SH-SY5Y (cell line): Measurements from ENCODE around the gene RNF26.

ENCODE experiments used
- GATA2 ChIP-seq: IDR thresholded peaks from 2 replicates; pipeline ENCODE4 v1.6.1; 2011; ENCODE audit warnings: mild to moderate bottlenecking, low read depth, low read length
- GATA3 ChIP-seq: IDR thresholded peaks from 2 replicates; pipeline ENCODE4 v1.6.1; 2011; ENCODE audit warnings: low read depth, mild to moderate bottlenecking, low read length, moderate library complexity

Gene RNF26

DNA sequence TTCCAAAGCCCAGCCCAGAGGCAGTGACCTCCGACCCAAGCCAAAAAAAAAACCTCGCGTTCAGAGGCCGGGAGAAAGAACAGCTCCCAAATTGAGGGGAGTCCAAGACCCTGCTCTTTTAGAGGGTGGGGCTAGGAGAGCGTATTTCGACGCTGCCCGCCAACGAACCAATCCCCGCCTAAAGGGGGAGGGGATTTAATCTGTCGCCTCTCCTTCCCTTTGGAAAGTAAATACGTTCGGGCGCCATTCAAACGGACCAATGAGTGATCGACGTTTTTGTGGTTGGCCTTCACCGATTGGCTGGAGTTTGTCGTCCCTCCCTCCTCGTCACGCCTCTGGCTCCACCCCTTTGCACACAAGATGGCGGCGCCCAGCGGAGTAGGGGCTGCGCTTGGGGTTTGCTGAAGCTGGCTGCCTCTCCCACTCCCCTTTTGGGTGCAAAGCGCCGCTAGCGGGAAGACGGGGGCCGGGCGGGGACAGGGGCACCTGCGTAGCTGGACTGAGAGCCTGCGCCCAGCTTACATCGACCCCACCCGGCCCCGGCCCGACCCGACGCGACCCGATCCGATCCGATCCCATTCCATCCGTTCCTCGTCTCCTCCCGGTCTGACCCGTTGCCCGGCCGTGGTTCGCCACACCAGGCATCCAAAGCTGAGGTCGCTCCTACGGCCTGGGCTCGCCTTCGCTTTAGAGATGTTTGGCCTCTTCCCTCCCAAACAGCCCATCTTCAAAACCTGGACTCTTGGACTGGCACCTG is at the start of gene RNF26:
Gene RNF26 (plus strand): TSS at position 354 of the 757 bp plus-strand sequence. CDS start 596 bp downstream, outside the sequence.
- TF ChIP-seq GATA3 (no peak), GATA2 (no peak)

DNA sequence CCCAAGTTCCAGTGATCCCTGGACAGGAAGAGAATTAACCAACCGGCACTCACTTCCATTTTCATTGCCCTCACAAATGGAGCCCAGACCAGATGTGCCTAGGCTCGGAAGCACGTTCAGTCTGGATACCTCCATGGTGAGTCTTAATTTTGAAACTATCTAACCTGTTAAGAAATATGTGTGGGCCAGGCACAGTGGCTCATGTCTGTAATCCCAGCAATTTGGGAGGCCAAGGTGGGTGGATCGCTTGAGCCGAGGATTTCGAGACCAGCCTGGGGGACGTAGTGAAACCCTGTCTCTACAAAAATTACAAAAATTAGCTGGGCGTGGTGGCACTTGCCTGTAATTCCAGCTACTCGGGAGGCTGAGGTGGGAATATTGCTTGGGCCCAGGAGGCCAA is 48.9 kb upstream of the RNF26 start:
- no peak for TF ChIP-seq GATA3
- TF ChIP-seq GATA2, result no peak

DNA sequence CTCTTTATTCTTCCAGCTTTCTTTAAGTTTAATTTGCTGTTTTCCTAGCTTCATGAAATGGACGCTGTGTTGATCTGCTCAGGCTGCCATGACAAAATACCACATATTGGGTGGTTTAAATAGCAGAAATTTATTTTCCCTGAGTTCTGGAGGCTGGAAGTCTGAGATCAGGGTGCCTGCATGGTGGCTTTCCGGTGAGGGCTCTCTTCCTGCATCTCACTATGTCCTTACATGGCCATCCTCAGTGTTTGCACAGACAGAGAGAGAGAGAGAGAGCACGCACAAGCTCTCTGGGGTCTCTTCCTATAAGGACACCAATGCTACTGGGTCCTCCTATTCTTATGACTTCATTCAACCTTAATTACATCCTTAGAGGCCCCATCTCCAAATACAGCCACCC is 46.1 kb upstream of the RNF26 start:
- TF ChIP-seq GATA2 (no peak), GATA3 (no peak)

DNA sequence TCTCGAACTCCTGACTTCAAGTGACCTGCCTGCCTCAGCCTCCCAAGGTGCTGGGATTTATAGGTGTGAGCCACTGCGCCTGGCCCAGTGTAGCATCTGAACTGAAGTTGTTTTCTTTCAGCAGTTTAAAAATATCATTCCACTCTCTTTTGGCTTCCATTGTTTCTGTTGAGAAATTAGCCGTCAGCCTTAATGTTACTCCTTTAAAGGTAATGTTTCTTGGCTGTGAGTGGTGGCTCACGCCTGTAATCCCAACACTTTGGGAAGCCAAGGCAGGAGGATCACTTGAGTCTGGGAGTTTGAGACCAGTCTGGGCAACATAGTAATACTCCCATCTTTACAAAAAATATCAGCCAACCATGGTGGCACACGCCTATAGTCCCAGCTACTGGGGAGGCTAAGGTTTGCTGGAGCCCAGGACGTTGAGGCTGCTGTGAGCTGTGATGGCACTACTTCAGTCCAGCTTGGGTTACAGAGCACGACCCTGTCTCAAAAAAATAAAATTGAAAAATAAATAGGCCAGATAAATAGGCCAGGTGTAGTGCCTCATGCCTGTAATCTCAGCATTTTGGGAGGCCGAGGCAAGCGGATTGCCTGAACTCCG is 43.3 kb upstream of the RNF26 start:
- no peak for TF ChIP-seq GATA2
- no peak for TF ChIP-seq GATA3

DNA sequence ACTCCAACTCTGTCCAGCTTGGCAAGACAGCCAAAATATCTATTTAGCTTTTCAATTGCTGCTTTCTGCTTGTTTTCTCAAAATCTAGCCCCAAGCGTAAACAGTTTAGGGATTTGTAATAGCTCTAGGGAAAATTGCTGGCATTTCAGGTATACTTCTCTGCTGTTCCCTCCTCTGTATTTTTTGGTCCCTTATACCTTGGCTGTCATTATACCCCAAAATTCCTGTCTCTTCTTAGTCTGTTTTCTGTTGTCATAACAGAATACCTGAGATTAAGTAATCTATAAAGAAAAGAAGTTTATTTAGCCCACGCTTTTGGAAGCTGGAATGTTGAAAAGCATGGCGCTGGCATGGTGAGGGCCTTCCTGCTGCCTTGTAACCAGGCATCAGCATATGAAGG is 40.9 kb upstream of the RNF26 start:
- TF ChIP-seq GATA3 (no peak), GATA2 (no peak)

DNA sequence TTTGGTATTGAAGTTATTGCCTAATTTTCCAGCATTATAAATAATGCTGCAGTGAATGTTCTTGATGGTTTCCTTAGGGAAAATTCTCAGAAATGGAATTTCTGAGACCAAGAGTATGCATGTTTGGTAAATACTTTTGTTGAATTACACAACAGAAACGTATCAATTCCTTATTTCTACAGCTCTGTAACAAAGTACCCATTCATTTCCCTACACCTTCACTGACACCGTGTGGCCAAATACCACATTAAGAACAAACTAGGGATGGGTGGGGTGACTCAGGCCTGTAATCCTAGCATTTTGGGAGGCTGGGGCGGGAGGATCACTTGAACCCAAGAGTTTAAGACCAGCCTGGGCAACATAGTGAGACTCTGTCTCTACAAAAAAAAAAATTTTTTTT is 39.1 kb upstream of the RNF26 start:
- TF ChIP-seq GATA2 (no peak), GATA3 (no peak)

DNA sequence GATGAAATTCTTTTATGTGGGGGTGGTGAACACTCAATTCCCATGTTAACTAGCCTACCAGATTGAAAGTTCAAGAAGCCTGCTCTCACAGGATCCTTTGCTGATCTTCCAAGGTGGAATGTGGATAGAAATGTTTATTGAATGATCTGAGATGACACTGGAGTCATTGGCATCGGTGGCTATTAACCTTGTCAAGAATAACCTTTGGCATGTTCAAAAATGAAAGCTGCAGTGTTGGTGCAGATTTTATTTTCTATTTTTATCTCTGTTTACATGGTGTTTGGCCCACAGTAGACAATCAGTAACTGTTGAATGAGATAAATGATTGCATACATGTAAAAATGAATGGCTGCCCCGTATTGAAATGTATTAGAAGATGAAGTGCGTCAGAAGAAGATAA is 36.4 kb upstream of the RNF26 start:
- TF ChIP-seq GATA2 (no peak), GATA3 (no peak)

DNA sequence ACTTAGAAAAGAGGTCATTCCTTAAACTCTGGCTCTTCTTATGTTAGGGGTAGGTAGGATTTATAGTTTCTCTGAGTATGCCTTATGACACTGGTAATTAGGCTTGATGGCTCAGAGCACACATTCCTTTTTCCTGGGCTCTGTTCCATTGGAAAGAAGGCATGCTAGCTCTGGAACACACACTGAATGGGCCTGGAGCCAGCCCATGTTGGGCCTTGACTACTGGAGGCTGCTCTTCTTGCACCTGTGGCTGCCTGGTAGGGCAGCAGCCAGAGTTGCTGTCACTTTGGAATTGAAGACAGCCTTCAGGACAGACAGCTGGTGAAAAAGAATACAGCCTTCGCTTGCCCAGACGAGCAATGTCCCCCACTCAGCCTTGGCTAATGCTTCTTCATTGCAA is 35.6 kb upstream of the RNF26 start:
- TF ChIP-seq GATA2, result no peak
- TF ChIP-seq GATA3, result no peak

DNA sequence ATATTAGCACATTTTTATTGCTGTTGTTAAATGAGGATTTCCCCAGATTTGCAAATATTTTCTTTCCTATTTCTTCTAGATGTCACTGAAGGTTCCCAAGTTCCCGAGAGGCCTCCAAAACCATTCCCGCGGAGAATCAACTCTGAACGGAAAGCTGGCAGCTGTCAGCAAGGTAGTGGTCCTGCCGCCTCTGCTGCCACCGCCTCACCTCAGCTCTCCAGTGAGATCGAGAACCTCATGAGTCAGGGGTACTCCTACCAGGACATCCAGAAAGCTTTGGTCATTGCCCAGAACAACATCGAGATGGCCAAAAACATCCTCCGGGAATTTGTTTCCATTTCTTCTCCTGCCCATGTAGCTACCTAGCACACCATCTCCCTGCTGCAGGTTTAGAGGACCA is 34.9 kb upstream of the RNF26 start:
- TF ChIP-seq GATA2, result no peak
- TF ChIP-seq GATA3, result no peak

DNA sequence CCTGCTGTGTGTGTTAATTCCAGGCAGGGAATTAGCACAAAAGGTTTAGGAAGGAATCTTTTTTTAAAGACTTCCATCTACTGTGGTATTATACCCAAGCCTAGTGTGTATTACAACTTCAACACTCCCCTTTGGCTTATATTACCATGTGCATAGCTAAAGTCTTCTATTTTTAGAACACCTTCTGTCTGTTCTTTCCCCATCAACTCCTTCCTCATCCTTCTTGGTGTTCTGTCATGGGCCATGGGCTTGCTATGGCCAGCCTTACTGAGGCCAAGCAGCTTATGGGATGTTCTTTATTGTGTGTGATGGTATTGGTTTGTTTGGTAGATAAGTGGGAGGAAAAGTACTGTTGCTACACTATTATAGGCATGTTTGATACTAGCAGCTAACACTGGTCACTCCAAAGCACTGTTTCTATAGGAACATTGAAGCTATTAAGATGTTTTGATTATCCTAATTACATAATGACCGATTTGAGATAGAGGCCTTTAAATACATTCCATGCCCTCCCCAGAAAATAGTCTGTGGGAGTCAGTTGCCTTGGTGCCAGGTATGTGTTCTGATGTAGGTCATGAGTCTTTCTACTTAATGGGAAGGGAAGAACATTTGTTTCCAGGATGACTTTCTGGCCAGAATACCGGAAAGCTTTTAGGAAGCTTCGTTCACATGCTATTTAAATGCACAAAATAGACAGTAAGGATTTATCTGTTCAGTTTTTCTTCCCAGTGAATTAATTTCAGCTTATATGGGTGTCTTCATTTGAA is 33.9 kb upstream of the RNF26 start:
- TF ChIP-seq GATA3 (no peak), GATA2 (no peak; the same call in 1 of the 2 replicates)

DNA sequence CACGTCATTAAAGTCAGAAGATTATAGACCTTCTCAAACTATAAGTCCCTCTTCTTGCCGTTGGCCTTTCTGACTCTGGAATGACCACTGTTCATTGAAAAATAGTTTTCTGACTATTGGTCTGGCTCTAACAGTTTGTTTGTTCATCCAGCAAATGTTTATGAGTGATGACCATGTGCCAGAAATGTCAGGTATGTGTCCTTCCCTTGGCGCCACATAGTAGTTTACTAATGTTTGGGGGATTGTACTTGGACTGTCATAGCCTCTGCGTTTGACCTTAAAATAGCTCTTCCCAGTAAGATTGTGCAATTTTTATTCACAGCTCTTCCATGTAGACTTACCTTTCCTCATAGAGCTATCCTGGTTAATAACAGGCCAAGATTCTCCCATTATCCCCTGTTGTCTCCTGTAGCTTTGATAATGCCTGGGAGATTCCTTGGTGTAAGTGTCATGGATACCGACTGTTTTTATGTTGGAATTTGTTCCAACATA is 31.1 kb upstream of the RNF26 start:
- TF ChIP-seq GATA2 (no peak), GATA3 (no peak)

DNA sequence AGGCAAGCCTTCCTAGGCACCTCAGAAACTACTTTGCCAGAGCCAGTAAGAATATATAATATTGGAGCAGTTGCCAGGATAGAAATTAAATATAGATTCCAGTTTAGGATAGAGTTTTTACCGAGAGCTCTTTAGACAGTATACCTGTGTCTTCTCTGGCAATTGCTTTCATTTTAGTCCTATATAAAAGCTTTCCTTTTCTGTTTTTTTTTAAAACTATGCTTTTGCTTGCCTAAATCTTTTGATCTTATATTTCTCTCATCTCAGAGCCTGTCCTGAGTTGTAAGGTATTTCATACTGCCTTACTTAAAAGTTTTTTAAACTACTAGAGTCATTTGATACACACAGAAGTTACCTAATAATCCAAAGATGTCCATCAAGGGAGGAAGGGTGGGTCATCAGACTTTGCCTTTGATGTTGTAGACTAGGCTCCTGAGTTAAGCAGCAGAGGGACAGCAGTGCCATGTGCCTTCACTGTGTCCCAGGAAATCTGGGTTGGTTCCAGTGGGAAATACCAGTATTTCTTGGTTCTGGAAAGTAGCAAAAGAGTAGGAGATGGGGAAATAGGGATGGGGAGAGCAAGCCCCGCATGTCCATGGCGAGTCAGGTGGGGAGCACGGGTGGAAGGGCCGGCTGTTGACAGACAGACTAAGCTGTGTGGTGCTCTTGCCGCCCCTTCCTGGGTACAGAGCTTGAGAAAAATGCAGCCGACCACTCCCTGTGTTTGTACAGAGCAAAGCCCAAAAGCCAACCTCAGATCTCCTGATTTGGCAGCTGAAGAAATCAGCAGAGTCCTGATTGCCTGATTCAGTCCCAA is 28.6 kb upstream of the RNF26 start:
- TF ChIP-seq GATA2 (no peak), GATA3 (no peak)

DNA sequence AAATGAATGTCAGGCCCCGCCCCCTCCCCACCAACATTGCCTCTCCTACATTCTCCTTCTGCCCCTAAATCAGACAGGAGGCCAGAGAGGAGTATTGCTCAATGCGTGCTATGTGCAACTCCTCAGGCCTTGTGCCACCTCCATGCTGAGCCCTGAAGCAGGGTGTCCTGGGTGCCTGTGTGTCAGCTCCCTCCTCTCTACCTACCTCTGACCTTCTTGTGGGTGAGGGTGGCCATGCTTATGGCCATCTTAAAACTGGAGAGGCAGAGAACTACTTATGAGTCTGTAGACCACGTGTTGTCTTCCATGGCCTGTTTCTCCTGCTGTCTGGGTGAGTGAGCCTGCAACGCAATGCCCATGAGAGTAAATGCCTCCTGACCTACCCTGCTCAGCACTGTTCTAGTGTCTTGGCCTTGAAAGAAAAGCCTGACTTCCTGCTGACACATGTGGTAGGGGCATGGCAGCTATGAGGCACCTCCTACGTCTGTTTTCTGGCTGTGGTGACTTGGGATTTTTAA is 27.9 kb upstream of the RNF26 start:
- no peak for TF ChIP-seq GATA2
- TF ChIP-seq GATA3, result no peak

DNA sequence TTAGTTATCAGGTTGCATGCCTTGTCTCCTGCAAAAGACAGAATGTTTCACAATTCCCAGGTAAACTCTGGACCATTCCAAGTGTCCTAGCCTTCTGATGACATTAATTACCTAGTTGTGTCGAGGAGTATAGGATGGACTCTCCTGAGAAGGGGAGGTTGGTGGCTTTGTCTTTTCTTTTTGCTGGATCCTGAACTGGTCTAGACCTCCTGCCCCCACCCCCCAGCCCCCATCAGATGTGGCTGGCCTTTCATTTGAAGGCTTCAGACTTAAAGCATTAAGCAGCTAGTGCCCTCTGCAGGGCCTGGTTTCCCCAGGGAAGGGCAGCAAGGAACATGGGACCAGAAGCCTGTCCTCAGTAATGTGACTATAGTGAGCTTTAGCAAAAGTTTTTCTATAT is 27.1 kb upstream of the RNF26 start:
- TF ChIP-seq GATA2 (no peak), GATA3 (no peak)

DNA sequence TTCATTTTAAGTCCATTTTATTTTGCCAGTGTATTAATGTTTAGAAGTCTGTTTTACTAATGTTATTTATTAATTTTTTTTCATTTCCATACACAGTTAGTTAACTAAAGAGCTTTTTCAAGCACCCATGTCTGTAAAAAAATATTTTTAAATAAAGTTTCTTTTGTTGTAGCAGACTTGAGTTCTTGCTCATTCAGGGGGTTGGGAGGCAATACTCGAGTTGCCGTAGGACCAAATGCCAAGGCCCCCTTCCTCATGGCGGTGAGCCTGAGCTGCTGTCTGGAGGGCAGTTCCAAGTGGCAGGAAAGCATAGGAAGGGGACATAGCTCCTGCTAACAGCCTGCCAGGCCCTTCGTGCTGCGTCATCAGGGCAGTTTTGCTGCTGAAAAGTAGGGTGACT is 26.4 kb upstream of the RNF26 start:
- no peak for TF ChIP-seq GATA2
- TF ChIP-seq GATA3, result no peak
